HFFc6 (cell line): Measurements from ENCODE around the gene WNT9A. TPM values are rescaled to one million over a fixed set of nuclear protein-coding genes. Genes with fewer than 3 reads are reported as not detected.

Experiments
- DNase-seq: peaks from one replicate; pipeline ENCODE4 v3.0.0-alpha.2; 2018
- H3K27ac Mint-ChIP-seq: 2 replicates; pipeline ENCODE4 v1.8.0; 2020; ENCODE audit warnings: mild to moderate bottlenecking, mixed read lengths
- H3K27me3 Mint-ChIP-seq: 2 replicates; pipeline ENCODE4 v1.8.0; 2021; ENCODE audit warnings: mild to moderate bottlenecking, moderate library complexity, mixed read lengths; ENCODE audit not compliant: insufficient read depth
- H3K36me3 Mint-ChIP-seq: 2 replicates; pipeline ENCODE4 v1.8.0; 2021; ENCODE audit warnings: low read depth, mixed read lengths
- H3K4me1 Mint-ChIP-seq: 2 replicates; pipeline ENCODE4 v1.8.0; 2020; ENCODE audit warnings: low read depth, mixed read lengths
- H3K4me3 Mint-ChIP-seq: 2 replicates; pipeline ENCODE4 v1.8.0; 2020; ENCODE audit warnings: mild to moderate bottlenecking, moderate library complexity, mixed read lengths
- H3K9me3 Mint-ChIP-seq: 2 replicates; pipeline ENCODE4 v1.8.0; 2020; ENCODE audit warnings: mild to moderate bottlenecking, mixed read lengths
- total RNA-seq, 6 experiments: library from RNA; stranded (reverse); fragmentation: NEBNext Ultra II Directional; extraction: Animal tissue kit (Norgen Biotek cat#: 25700); gene quantifications; 2 replicates in 1 of 6; 3 replicates in 5 of 6; pipeline ENCODE4 v1.2.3, GENCODE V29; 2021
- TF ChIP-seq, protein P1 (sequence below): fragments of 200-600 bp; sonication (generic); IDR thresholded peaks from 2 replicates; pipeline ENCODE4 v1.5.0; 2021; ENCODE audit warnings: antibody characterized with exemption, mild to moderate bottlenecking

Gene WNT9A
- total RNA-seq, 6 experiments from 2014 or later = 0.17 to 0.67 (median 0.57) TPM

DNA sequence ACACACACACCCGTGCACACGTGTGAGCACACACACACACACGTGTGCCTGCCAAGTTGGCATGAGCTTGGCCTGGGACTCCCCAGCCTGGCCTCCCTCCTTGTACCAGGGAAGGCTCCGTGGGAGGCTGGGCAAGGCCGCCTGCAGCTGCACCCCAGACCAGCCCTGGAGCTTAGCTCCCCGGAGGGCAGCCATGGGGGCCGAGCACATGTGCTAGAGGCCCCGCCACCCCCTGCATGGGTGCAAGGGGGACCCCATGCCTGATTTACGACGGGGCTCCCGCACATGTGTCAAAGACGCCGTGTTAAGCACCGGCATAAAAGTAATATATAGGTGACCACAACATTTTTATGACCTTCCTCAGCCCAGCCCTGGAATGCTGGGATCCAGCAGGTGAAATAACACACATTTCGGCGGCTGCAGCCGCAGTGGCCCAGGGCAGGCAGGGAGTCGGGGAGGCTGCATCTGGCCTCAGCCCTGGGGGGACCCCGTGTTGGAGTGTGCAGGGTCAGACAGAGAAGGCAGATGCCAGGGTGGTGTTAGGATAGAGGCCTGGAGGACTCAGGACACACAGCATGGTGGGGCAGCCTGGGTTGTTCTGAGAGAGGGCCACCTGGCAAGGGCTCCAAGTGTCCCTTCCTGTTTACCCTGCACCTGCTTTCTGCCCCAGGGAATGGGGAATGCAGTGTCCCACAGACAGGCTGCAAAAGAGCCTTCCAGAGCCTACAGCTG is 56.3 kb downstream of the WNT9A start:
- H3K27ac Mint-ChIP-seq = no peak overlapping the region

DNA sequence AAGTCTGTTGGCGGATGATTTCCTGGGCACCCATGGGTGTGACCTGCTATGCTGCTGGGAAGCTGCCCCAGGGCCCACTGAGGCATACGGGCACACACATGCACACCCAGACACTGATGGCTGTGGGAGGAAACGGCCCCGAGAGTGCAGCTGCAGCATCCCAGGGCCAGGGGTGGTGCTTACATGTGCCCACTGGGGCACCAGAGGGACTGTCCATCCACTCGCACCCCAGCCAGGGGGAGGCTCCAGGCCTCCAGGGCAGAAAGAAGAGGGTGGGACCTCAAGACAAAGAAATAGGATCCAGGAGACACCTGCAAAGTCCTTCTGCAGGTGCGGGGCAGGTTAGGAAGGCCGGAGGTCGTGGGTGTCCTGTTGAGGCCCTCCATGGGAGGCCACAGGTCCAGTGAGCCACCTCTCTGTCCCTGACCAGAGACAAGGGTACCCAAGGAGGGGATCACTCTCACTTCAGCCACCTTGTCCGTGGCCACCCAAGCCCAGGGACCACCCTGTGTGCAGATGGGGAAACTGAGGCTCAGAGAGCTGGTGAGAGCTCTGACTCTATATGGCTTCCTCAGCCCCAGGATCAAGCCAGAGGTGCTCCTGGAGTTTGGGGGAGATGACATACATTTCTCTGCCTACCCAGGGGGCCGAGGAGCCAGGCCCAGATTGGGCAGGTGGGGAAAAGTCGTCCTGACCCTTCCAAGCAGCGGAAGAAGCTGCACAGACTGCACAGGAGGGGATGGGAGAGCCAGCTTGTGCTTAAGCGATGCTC is 57.1 kb downstream of the WNT9A start:
- H3K9me3 Mint-ChIP-seq = no peaks in the 10 kb centered on the region
- DNase-seq = no peak
- peaks cover 4% of the 10 kb centered on the region for H3K27me3 Mint-ChIP-seq
- peaks cover 9% of the 10 kb centered on the region for H3K4me1 Mint-ChIP-seq
- H3K27ac Mint-ChIP-seq = no peak overlapping the region
- no peaks in the 10 kb centered on the region for H3K36me3 Mint-ChIP-seq
- no peak overlapping the region for H3K4me3 Mint-ChIP-seq
- TF ChIP-seq, protein P1, sequence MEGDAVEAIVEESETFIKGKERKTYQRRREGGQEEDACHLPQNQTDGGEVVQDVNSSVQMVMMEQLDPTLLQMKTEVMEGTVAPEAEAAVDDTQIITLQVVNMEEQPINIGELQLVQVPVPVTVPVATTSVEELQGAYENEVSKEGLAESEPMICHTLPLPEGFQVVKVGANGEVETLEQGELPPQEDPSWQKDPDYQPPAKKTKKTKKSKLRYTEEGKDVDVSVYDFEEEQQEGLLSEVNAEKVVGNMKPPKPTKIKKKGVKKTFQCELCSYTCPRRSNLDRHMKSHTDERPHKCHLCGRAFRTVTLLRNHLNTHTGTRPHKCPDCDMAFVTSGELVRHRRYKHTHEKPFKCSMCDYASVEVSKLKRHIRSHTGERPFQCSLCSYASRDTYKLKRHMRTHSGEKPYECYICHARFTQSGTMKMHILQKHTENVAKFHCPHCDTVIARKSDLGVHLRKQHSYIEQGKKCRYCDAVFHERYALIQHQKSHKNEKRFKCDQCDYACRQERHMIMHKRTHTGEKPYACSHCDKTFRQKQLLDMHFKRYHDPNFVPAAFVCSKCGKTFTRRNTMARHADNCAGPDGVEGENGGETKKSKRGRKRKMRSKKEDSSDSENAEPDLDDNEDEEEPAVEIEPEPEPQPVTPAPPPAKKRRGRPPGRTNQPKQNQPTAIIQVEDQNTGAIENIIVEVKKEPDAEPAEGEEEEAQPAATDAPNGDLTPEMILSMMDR = no peak

More for the DNA sequence above, 56.3 kb downstream of the WNT9A start:
- H3K4me1 Mint-ChIP-seq = peaks cover 6% of the 10 kb centered on the region; the same call in 1 of the 2 replicates
- H3K4me3 Mint-ChIP-seq = no peak overlapping the region
- no peak for DNase-seq
- H3K9me3 Mint-ChIP-seq = no peaks in the 10 kb centered on the region
- H3K36me3 Mint-ChIP-seq = no peaks in the 10 kb centered on the region
- TF ChIP-seq, protein P1 = no peak
- peaks cover 4% of the 10 kb centered on the region for H3K27me3 Mint-ChIP-seq

DNA sequence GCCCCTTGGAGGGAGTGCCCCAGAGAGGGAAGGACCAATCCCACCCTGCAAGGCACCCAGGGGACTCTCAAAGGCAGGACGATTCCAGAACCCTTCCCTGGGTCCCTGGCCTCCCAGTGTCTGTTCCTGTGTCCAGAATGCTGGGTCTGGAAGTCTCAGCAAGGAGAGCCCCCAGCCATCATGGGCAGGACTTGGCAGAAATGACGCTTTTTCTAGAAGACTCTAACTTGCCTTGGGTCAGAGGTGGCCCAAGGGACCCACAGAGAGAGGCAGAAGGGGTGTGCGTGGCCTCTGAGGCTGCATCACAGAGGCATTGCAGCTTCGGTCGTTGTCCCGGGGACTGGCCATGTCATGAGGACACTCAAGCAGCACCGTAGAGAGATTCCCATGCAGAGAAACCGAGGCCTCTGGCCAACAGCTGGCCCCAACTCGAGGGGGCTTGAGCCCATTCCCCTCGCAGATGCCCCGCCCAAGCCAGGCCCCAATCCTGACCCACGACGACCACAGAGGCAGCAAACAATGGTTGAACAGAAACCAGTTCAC is 57.8 kb downstream of the WNT9A start:
- H3K36me3 Mint-ChIP-seq = no peaks in the 10 kb centered on the region
- H3K9me3 Mint-ChIP-seq = no peaks in the 10 kb centered on the region
- H3K4me3 Mint-ChIP-seq = no peak overlapping the region
- H3K27ac Mint-ChIP-seq = no peak overlapping the region
- TF ChIP-seq, protein P1 = no peak
- DNase-seq = no peak
- H3K4me1 Mint-ChIP-seq = peaks cover 11% of the 10 kb centered on the region
- peaks cover 4% of the 10 kb centered on the region for H3K27me3 Mint-ChIP-seq

DNA sequence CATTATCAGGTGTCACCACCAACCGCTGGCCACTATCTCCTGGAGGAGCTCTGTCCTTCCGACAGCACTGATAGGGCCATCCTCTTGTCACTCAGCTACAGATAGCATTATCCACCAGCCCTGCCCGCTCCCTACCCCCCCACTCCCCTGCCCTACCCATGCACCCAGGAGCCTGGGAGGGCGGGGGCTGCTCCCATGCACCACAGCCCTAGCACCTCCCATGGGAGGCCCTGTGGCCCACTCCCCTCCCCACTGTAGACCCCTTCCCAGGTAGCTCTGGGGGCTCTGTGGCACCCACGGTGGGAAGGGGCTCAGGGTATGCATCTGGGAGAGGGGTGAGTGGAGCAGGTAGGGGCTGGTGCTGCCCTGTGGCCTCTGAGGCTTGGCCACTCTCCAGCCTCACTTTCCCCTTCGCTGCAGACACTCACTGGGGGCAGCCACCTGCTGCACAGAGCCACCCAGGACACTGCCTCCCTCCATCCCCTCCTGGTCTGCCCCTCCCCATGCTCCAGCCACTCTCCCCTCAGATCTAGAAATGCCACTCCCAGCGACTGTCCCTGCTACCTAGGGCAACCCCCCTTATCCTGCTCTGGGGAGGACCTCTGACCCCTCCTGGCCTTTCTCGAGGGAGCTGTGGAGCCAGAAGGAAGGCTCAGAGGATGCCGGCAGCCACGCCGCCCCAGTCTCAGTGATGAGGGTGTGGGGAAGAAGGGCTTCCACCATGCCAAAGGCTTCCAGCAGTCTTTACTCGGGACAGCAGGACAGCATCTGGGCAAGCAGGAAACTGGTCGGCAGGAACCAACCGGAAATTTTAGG is 58.5 kb downstream of the WNT9A start:
- H3K36me3 Mint-ChIP-seq = no peaks in the 10 kb centered on the region
- peaks cover 11% of the 10 kb centered on the region for H3K4me1 Mint-ChIP-seq
- H3K27me3 Mint-ChIP-seq = peaks cover 4% of the 10 kb centered on the region
- H3K9me3 Mint-ChIP-seq = no peaks in the 10 kb centered on the region
- H3K4me3 Mint-ChIP-seq = no peak overlapping the region
- DNase-seq = no peak
- H3K27ac Mint-ChIP-seq = no peak overlapping the region
- TF ChIP-seq, protein P1 = no peak

DNA sequence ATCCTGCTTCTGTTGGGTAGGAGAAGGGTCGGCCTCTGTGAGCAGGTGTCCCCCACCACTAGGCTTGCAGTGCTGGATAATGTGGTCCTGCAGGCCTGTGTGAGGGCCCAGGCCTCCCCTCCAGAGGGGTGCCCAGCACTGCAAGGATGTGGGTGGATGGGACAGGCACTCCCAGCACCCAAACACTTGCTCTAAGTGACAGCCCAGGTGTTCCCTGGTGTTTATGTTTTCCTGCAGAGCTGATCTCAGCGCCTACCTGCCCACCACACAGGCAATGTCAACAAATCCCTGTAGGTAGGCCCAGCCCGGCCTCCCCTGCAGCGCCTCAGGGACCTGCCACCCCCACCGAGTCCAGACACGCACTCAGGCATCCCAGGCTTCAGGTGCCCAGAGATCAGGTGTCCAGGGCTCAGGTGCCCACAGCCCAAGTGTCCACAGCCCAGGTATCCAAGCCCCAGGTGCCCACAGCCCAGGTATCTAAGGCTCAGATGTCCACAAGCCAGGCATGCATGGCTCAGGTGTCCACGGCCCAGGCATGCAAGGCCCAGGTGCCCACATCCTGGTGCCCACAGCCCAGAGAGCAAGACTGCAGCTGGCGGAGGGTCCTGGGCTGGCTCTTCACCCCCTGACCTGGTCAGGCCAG is 59.2 kb downstream of the WNT9A start:
- peaks cover 5% of the 10 kb centered on the region; the same call in 1 of the 2 replicates for H3K4me1 Mint-ChIP-seq
- no peaks in the 10 kb centered on the region for H3K36me3 Mint-ChIP-seq
- no peak for DNase-seq
- no peak overlapping the region for H3K27ac Mint-ChIP-seq
- H3K4me3 Mint-ChIP-seq = no peak overlapping the region
- H3K27me3 Mint-ChIP-seq = peaks cover 4% of the 10 kb centered on the region
- TF ChIP-seq, protein P1 = no peak
- H3K9me3 Mint-ChIP-seq = no peaks in the 10 kb centered on the region
